GM21423 (cell line): Measurements from ENCODE around the gene TJAP1.

Experiments used
- ATAC-seq: cut with Tn5 transposase; IDR thresholded peaks from one replicate; pipeline ENCODE4 v1.9.1; 2021; ENCODE audit warnings: mild to moderate bottlenecking, moderate library complexity; ENCODE audit not compliant: unreplicated experiment

Gene TJAP1

DNA sequence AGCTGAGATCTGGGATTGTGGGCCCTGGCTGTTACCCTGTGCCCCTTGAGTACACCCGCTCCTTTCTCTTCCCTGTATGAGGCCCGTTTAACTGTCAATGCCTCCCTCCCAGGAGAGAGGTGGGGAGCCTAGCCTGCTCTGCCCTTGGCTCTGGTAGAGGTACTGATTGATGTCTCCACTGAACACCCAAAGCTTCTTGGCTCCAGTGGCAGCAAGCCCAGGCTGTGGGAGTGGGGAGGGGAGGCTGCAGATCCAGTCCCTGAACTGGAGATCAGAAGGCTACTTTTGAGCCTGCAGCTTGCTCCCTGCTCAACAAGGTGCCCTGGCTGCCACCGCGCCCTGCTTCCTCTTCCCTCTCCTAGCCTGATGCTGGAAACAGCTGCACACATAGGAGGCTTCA is 25.3 kb downstream of the TJAP1 start:
- no peak for ATAC-seq

- no peak for ATAC-seq
Observed at GRCh38 chr6:43503443-43503842, 26.1 kb downstream of the TJAP1 start.

DNA sequence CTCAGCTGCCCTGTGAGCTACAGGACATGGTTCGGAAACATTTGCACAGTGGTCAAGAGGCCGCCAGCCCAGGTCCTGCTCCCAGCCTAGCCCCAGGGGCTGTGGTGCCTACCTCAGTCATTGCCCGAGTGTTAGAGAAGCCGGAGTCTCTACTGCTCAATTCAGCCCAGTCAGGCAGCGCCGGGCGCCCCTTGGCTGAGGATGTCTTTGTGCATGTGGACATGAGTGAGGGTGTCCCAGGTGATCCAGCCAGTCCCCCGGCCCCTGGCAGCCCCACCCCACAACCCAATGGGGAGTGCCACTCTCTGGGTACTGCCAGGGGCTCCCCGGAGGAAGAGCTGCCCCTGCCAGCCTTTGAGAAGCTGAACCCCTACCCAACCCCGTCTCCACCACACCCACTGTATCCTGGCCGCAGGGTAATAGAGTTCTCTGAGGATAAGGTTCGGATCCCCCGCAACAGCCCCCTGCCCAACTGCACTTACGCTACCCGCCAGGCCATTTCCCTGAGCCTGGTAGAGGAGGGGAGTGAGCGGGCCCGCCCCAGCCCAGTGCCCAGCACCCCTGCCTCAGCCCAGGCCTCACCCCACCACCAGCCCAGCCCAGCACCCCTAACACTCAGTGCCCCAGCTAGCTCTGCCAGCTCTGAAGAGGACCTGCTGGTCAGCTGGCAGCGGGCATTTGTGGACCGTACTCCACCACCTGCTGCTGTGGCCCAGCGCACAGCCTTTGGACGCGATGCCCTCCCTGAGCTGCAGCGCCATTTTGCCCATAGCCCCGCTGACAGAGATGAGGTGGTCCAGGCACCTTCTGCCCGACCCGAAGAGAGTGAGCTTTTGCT is 27.6 kb downstream of the TJAP1 start:
- ATAC-seq = no peak

GRCh38 chr6:43505718-43506117 is 28.3 kb downstream of the TJAP1 start:
- no peak for ATAC-seq

- ATAC-seq = no peak
Observed at GRCh38 chr6:43506171-43506570, 28.8 kb downstream of the TJAP1 start.

DNA sequence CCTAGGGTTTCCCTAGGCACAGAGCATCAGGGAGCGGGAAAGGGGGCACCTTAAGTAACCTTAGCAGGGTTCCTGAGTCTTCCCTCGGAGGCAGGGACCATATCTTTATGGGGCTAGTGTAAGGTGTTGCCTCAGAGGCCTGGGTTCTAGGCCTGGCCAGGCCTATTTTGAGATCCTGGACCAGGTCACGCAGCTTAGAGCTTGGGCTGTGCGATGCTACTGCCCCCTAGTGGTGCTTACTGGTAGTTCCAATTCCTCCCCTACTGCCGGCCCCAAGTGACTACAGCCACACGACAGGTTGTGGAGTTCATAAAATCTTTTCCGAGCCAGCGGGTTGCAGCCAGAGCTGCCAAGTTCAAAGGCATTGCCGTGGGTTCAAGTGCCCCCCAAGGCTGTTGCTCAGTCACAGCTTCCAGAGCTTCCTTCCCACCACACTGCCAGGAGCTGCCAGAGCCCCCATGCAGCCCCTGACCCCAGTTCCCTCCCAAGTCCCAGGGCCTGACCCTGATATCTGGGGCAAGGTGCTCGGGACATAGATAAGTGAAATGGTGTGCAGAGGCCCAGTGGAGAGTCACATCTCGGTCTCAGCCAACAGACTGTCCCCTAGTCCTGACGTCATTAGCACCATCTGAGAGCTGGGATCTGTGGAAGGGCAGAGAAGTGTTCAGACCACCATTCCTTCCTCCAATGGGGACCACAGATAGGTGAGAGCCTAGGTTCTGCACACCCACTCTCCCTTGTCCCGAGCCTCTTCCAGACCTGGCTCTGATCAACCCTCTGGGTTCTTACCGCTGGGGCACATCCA is 29.5 kb downstream of the TJAP1 start:
- ATAC-seq = peak; percentile 36

- ATAC-seq = no peak
Observed at GRCh38 chr6:43508481-43509141, 31.2 kb downstream of the TJAP1 start.

DNA sequence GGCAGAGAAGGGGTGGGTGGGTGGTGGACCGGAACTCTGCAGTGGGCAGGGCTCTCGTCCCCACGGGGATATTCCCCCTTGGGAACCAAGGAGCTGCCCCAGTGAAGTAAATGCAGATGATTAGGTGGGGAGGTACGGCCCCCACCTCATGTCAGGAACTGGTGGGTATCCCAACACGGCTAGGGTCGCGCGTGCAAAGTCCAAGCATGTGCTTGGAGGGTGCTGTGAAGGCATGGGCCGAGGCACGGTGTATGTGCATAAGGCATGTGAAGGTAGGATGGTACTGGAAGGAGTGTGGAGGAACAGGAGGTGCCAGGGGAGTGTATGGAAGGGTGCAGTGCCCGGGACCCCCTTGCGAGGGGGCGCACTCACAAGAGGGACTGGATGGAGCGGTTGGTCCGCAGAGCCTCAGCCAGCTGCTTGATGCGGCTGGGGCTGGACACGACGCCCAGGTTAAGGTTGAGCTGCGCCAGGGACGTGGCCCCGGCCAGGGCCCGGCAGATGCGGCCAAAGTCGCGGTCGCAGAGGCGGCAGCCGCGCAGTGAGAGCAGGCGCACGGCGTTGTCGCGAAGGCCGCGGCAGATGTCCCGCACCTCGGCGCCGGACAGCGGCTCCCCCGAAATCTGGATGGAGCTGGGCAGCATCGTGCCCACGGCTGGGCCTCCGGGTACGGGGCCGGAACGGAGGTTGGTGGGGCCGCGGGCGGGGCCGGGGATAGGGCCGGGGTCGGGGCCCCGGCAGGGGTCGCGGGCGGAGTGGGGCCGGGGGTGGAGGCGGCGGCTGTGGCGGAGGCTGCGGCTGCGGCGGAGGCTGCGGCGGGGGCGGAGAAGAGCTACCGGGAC is 32.0 kb downstream of the TJAP1 start:
- ATAC-seq = no peak

- peak; percentile 57 for ATAC-seq
Observed at GRCh38 chr6:43509984-43510826, 32.8 kb downstream of the TJAP1 start, which contains the start of gene LRRC73. LRRC73 (minus strand) TSS chr6:43510346; CDS start chr6:43509785, 561 bp downstream.

DNA sequence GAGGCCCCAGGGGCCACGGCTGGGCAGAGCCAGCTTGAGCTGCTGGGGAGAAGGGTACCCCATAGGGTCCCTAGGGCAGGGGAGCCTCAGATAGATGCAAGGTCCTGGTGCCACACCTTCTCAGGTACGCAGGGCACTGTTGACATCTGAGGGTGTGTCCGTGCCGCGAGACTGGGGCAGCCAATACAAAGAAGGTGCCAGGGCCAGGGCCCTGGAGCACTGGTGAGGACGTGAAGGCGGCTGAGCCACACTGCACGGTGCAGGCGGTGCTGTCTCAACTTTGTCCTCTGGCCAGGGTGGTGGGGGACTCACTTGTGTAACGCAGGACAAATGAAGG is 33.4 kb downstream of the TJAP1 start:
- no peak for ATAC-seq

DNA sequence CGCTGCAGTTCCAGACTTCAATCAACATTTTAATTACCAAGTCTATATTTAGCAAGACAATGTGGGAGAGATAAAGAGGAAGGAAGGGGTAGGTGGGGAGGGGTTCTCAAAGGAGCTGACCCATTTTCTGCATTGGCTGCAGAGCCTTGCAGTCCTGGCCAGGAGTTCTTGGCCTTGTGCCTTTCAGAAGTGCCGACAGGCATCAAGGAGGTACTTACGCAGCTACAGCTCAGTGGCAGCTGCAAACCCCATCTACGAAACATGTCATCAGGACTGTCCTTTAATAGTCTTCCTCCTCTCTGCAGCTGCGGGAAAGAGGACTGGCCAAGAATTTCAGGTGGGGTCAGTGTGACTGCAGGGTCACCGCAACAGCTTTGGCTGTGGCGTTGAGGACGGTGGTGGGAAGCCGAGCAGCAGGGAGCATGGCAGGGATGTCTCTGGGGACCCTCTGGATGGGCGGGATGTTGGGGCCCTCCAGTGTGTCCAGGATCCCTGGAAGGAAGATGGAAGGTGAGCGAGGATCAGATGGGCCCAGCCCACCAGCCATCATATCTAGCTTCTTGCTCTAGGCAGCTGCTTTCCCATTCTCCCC is 34.5 kb downstream of the TJAP1 start:
- no peak for ATAC-seq

DNA sequence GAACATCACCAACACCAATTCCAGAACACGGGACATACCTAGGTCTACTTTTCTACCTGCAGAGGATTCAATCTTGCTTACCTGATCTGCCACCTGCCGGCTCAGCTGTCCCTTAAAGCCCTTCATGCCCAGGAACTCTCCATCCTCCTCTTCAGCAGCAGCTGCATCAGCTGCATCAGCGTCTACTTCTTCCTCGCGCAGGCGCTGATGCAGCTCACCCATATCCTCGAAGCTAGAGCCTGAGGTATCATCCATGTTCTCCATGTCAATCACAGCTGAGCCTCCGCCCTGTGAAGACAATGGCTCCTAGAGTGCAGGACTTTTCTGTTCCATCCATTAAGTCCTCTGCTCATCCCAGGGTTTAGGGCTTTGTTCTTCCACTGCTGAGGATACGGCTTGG is 38.4 kb downstream of the TJAP1 start:
- no peak for ATAC-seq

DNA sequence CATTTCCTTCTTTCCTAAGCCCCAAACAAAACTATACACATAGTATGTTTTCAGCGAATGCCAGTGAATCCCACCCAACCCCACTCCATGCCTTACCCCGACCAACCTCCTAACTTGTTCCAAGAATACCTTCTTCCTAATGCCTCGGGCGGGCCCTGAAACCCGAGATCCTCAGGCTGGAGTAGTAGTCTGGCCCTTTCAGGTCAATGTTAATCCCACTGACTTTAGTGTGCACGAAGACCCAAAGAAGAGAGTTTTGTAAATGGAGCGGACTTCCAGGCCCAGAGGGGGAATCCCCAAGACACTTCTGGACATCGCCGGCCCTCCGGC is 39.0 kb downstream of the TJAP1 start:
- ATAC-seq = no peak

DNA sequence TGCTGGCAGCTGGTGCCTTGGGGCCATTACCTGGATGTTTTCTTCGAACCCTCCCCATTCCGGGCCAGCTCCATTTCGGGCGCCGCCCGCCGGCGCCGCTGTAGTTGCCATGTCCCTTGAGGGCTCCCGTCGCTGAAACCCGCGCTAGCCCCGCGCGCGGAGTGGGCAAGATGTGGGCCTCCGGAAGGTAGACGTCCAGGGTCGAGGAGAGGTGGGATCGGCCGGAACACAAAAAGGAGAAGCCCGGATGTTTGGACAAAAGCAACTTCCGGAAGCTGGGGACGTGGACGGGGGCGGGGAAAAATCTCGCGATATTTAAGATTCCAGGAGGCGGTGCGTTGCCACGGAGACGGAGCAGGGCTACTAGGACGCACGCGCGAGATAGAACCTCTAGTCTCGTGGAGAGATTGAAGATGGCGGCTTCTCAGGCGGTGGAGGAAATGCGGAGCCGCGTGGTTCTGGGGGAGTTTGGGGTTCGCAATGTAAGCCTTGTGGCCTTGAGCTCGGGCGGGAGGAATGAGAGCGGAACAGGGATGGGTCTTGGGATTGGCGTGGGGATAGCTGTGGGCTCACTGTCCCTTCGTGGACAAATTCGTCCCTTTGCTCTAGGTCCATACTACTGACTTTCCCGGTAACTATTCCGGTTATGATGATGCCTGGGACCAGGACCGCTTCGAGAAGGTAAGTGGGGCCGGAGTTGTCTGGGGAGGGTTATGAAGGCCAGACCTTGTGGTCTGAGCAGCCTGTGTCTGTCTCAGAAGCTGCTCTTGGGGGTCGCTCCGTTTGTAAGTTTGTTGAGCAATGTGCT is 39.5 kb downstream of the TJAP1 start, which contains the start of the genes POLR1C and YIPF3:
TSS of gene POLR1C (plus strand) at position 393 of the 808 bp plus-strand sequence. CDS start at position 414, 21 bp downstream.
TSS of gene YIPF3 (minus strand) at position 230 of the 808 bp plus-strand sequence. CDS start at position 111, 119 bp downstream.
- ATAC-seq = peak; percentile 80

GRCh38 chr6:43517505-43518357 is 40.4 kb downstream of the TJAP1 start:
- no peak for ATAC-seq

- ATAC-seq = no peak
Observed at GRCh38 chr6:43520097-43520496, 42.7 kb downstream of the TJAP1 start.

DNA sequence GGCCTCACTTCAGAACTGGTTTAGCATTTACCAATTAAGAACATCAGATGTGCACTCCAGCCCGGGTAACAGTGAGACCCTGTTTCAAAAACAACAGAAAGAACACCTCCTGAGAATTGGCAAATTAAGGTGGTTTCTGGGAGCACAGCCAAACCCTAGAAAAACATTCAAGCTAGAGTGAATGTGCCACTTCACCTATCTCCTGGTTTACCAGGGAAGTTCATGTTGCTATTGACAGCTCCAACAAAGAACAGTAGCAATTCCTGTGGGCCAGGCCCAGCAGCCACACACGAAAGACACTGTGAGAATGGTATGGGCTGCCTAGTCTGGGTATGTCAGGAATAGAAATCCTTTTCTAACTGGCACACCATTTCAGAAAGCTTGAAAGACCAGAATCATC is 44.5 kb downstream of the TJAP1 start:
- ATAC-seq = no peak
